Mesenchymal stem cell (in vitro differentiated cells and primary cell): ENCODE results near the gene HOXB6.

Experiments used
- DNase-seq: peaks from one replicate; pipeline ENCODE4 v3.0.0-alpha.2; 2013
- H2AFZ ChIP-seq: one replicate; pipeline ENCODE4 v1.6.1; 2013; ENCODE audit warnings: low read depth, mild to moderate bottlenecking, control low read depth, inconsistent platforms, low read length, moderate library complexity
- H2AK5ac ChIP-seq: 2 replicates; pipeline ENCODE4 v1.6.1; 2013; ENCODE audit warnings: low read length, moderate library complexity, mild to moderate bottlenecking, inconsistent platforms; ENCODE audit not compliant: severe bottlenecking
- H2BK120ac ChIP-seq: one replicate; pipeline ENCODE4 v1.6.1; 2013; ENCODE audit warnings: low read depth, mild to moderate bottlenecking, inconsistent platforms, low read length, moderate library complexity
- H2BK12ac ChIP-seq, 2 experiments: one replicate each; pipeline ENCODE4 v1.6.1; 2013; ENCODE audit warnings: inconsistent platforms in 2 of 2, low read length in 2 of 2, mild to moderate bottlenecking in 2 of 2, moderate library complexity in 2 of 2, control low read depth in 1 of 2
- H2BK15ac ChIP-seq: one replicate; pipeline ENCODE4 v1.6.1; 2013; ENCODE audit warnings: mild to moderate bottlenecking, low read depth, inconsistent platforms; ENCODE audit not compliant: poor library complexity, severe bottlenecking
- H2BK5ac ChIP-seq: 2 replicates; pipeline ENCODE4 v1.6.1; 2013; ENCODE audit warnings: low read depth, mild to moderate bottlenecking, low read length, control low read depth, inconsistent platforms; ENCODE audit not compliant: poor library complexity, severe bottlenecking
- H3K14ac ChIP-seq, 2 experiments: one replicate each; pipeline ENCODE4 v1.6.1; 2013; ENCODE audit warnings: inconsistent platforms in 2 of 2, low read length in 2 of 2, control low read depth in 1 of 2, mild to moderate bottlenecking in 1 of 2, moderate library complexity in 1 of 2
- H3K18ac ChIP-seq, 2 experiments: one replicate each; pipeline ENCODE4 v1.6.1; 2013; ENCODE audit warnings: inconsistent platforms in 2 of 2, low read length in 2 of 2, control low read depth in 1 of 2, low read depth in 1 of 2, mild to moderate bottlenecking in 1 of 2
- H3K23ac ChIP-seq, 2 experiments: one replicate each; pipeline ENCODE4 v1.6.1; 2013; ENCODE audit warnings: inconsistent platforms in 2 of 2, low read length in 2 of 2, mild to moderate bottlenecking in 2 of 2, moderate library complexity in 2 of 2, control low read depth in 1 of 2
- H3K27ac ChIP-seq: 2 replicates; pipeline ENCODE4 v1.5.1; 2013; ENCODE audit warnings: mild to moderate bottlenecking, moderate library complexity, low read length, control low read depth, inconsistent platforms; ENCODE audit not compliant: poor library complexity, severe bottlenecking
- H3K27me3 ChIP-seq, 2 experiments: 2 replicates each; pipeline versions ENCODE4 v1.6.1 to v1.7.0; 2013; ENCODE audit warnings: low read length in 2 of 2, mild to moderate bottlenecking in 2 of 2, moderate library complexity in 2 of 2, control low read depth in 1 of 2, inconsistent platforms in 1 of 2; ENCODE audit not compliant: control insufficient read depth in 1 of 2, insufficient read depth in 1 of 2
- H3K36me3 ChIP-seq, 2 experiments: 2 replicates each; pipeline versions ENCODE4 v1.6.1 to v1.7.0; 2013; ENCODE audit warnings: low read length in 2 of 2, control low read depth in 1 of 2, inconsistent platforms in 1 of 2, low read depth in 1 of 2, mild to moderate bottlenecking in 1 of 2; ENCODE audit not compliant: insufficient read depth in 2 of 2, control insufficient read depth in 1 of 2
- H3K4ac ChIP-seq, 2 experiments: one replicate each; pipeline ENCODE4 v1.6.1; 2013; ENCODE audit warnings: inconsistent platforms in 2 of 2, low read length in 2 of 2, mild to moderate bottlenecking in 2 of 2, moderate library complexity in 2 of 2, control low read depth in 1 of 2, low read depth in 1 of 2
- H3K4me1 ChIP-seq: 2 replicates; pipeline ENCODE4 v1.6.1; 2013; ENCODE audit warnings: low read depth, low read length, control low read depth; ENCODE audit not compliant: control insufficient read depth, insufficient read depth
- H3K4me2 ChIP-seq: 2 replicates; pipeline ENCODE4 v1.6.1; 2013; ENCODE audit warnings: low read length, mild to moderate bottlenecking, inconsistent platforms; ENCODE audit not compliant: poor library complexity, severe bottlenecking
- H3K4me3 ChIP-seq, 2 experiments: 2 replicates each; pipeline versions ENCODE4 v1.5.1 to v1.7.0; 2013; ENCODE audit warnings: low read length in 2 of 2, mild to moderate bottlenecking in 2 of 2, control low read depth in 1 of 2, low read depth in 1 of 2; ENCODE audit not compliant: insufficient read depth in 1 of 2
- H3K79me1 ChIP-seq: replicated peaks from 2 replicates; pipeline ENCODE4 v1.6.1; 2013; ENCODE audit warnings: mild to moderate bottlenecking, control low read depth, low read length, inconsistent platforms; ENCODE audit not compliant: poor library complexity, severe bottlenecking
- H3K9ac ChIP-seq: 2 replicates; pipeline ENCODE4 v1.7.0; 2013; ENCODE audit warnings: mild to moderate bottlenecking, low read length, moderate library complexity
- H3K9me3 ChIP-seq: 2 replicates; pipeline ENCODE4 v1.7.0; 2013; ENCODE audit warnings: mild to moderate bottlenecking, low read length; ENCODE audit not compliant: control insufficient read depth
- H4K8ac ChIP-seq: one replicate; pipeline ENCODE4 v1.6.1; 2013; ENCODE audit warnings: inconsistent platforms, mild to moderate bottlenecking, low read length, moderate library complexity
- H4K91ac ChIP-seq: one replicate; pipeline ENCODE4 v1.6.1; 2013; ENCODE audit warnings: mild to moderate bottlenecking, low read length, inconsistent platforms
- WGBS: methylation state at CpG from one replicate; pipeline ENCODE4 v1.1.7; 2013; ENCODE audit warnings: mixed read lengths; 5-methylcytosine and 5-hydroxymethylcytosine counted together

HOXB6 gene

DNA sequence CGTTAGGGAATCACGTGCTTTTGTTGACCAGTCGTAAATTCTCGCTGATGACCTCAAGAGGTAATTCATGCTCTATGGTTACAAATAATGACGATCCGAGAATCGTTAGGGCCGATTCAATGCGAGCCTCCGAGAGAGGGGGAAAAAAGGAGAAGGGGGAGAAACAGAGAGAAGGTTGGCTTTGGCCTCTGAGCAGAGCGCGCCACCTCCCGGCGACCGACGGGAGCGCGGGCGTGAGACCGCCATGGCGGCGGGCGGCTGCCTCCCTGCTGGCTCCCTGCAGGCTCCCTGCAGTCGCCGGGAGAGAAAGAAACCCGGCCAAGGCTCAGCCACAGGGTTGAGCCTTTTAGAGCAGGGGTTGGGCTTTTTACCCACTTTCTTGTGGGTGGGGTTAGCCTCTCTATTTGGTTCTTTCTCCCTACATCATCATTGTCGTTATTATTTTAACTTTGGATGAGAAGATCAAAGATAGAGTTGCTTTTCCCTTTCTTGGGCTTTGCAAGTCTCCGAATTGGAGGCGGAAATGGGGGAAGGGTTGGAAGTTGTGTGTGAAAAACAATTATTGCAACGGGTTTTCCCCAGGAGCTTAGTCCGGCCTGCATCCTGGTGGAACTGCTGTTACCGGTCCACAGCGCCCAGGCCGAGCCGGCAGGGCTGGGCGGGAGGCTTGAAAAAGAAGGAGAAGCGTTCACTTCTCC lies 10.8 kb downstream of the HOXB6 start:
- H2BK120ac ChIP-seq = peak overlapping the region; percentile 42
- peaks cover 31 to 34% of the 10 kb centered on the region in 2 experiments for H3K36me3 ChIP-seq
- under 1% methylated on average over 32 of the region's 37 CpGs for WGBS
- H3K9ac ChIP-seq = peak overlapping the region; percentile 98
- peak overlapping the region; percentile 79 for H2AK5ac ChIP-seq
- H4K91ac ChIP-seq = peak overlapping the region; percentile 53
- no peaks in the 10 kb centered on the region for H3K27me3 ChIP-seq
- no peak overlapping the region for H2AFZ ChIP-seq
- H4K8ac ChIP-seq = peak overlapping the region; percentile 29
- H3K4me2 ChIP-seq = peak overlapping the region; percentile 44
- peak overlapping the region; percentile 36 to 92 for H3K4ac ChIP-seq
- no peak overlapping the region for H2BK5ac ChIP-seq
- peak overlapping the region; percentile 90 to 97 for H3K18ac ChIP-seq
- H3K27ac ChIP-seq = peak overlapping the region; percentile 90
- H3K79me1 ChIP-seq = peaks cover 4% of the 10 kb centered on the region
- peak overlapping the region; percentile 5 to 25 for H3K23ac ChIP-seq
- H3K9me3 ChIP-seq = no peaks in the 10 kb centered on the region
- H3K4me1 ChIP-seq = peaks cover 46% of the 10 kb centered on the region
- DNase-seq = peak; percentile 98
- peak overlapping the region in 1 of 2 experiments; percentile 86 for H2BK12ac ChIP-seq
- H2BK15ac ChIP-seq = no peak overlapping the region
- peak overlapping the region in 1 of 2 experiments; percentile 71 for H3K14ac ChIP-seq
- H3K4me3 ChIP-seq = peak overlapping the region in 1 of 2 experiments; percentile 80

DNA sequence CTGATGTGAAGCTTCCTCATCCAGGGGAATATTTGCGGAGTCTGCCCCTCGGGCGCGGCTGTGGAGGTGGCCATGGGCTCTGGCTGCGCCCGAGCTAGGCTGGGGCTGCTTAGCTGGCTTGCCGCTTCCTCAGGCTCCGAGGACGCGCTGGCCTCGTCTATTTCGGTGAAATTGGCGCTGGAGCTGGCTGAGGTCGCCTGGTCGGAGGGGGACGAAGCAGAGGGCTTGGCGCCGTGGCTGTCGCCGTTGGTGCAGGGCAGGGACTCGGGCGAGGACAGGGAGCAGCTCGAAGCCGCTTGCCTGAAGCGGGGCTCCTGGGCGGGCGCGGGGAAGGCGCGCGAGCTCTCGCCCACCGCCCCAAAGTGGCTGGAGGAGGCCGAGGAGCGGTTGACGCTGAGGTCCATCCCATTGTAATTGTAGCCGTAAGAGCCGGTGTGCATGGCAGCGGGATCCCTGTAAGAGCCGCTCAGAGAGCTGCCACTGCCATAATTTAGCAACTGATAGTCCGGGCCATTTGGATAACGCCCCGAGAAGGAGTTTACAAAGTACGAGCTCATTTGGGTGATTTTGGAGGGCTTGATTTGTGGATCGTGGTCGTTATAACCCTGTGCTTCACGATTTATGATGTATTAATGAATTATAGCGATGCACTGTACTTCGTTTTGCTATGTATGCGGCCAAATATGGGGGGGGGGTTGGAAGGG lies 11.5 kb downstream of the HOXB6 start, which contains the start of gene HOXB5:
HOXB5 (minus strand) TSS at position 654 of the 704 bp plus-strand sequence; CDS start at position 557, 97 bp downstream.
- Histone ChIP-seq H2BK120ac (peak within 1 kb of the TSS; percentile 89), H3K36me3 (peaks cover 31 to 34% of the 10 kb centered on the region in 2 experiments), H4K8ac (peak within 1 kb of the TSS; percentile 87), H2AK5ac (peak within 1 kb of the TSS; percentile 79), H3K14ac (peak within 1 kb of the TSS; percentile 44 to 98), H3K27ac (peak within 1 kb of the TSS; percentile 90), H3K27me3 (no peaks in the 10 kb centered on the region), H3K9me3 (no peaks in the 10 kb centered on the region), H3K23ac (peak within 1 kb of the TSS; percentile 81 to 100), H3K18ac (peak within 1 kb of the TSS; percentile 97 to 99), H3K4me3 (peak within 1 kb of the TSS; percentile 55 to 80), H3K4ac (peak within 1 kb of the TSS; percentile 88 to 92), H4K91ac (peak within 1 kb of the TSS; percentile 99), H2AFZ (no peak within 1 kb of the TSS), H2BK12ac (peak within 1 kb of the TSS; percentile 80 to 86), H2BK5ac (peak within 1 kb of the TSS; percentile 39), H3K4me1 (peaks cover 44% of the 10 kb centered on the region), H3K79me1 (peaks cover 4% of the 10 kb centered on the region), H3K4me2 (peak within 1 kb of the TSS; percentile 92), H2BK15ac (peak within 1 kb of the TSS; percentile 83), H3K9ac (peak within 1 kb of the TSS; percentile 98)
- WGBS = under 1% methylated on average over 50 of the region's 50 CpGs
- DNase-seq = no peak

DNA sequence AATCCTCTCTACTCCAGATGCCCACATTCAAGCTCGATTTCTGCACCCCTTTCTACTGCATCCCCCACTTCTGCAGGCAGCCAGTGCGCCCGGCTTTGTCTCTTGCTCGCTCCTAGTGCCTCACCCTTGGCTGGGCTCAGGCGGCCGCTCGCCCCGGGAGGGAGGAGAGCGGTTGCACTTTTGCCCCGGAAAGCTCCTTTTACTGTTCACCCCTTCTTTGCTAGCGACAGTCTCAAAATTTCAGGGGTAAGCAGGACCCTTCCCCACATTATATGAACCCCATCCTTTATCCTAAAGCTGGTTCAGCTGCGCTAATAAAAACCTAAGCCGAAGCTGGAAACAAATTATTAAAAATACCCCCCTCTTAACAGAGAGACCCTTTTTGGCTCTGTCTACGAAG lies 12.2 kb downstream of the HOXB6 start:
- H3K4ac ChIP-seq = peak overlapping the region; percentile 66 to 89
- WGBS = 6% methylated on average over 13 of the region's 14 CpGs
- H2AK5ac ChIP-seq = peak overlapping the region; percentile 66
- H2BK5ac ChIP-seq = peak overlapping the region; percentile 9
- H3K79me1 ChIP-seq = peaks cover 4% of the 10 kb centered on the region
- H2AFZ ChIP-seq = no peak overlapping the region
- H3K4me3 ChIP-seq = peak overlapping the region; percentile 23 to 80
- H3K4me2 ChIP-seq = peak overlapping the region; percentile 92
- peak overlapping the region in 1 of 2 experiments; percentile 96 for H3K14ac ChIP-seq
- H4K91ac ChIP-seq = peak overlapping the region; percentile 52
- no peaks in the 10 kb centered on the region for H3K9me3 ChIP-seq
- H3K18ac ChIP-seq = peak overlapping the region; percentile 91 to 93
- peak overlapping the region; percentile 50 for H2BK120ac ChIP-seq
- no peaks in the 10 kb centered on the region for H3K27me3 ChIP-seq
- peaks cover 31 to 34% of the 10 kb centered on the region in 2 experiments for H3K36me3 ChIP-seq
- no peak for DNase-seq
- H4K8ac ChIP-seq = peak overlapping the region; percentile 61
- H2BK15ac ChIP-seq = no peak overlapping the region
- no peak overlapping the region for H3K23ac ChIP-seq
- peak overlapping the region; percentile 98 for H3K9ac ChIP-seq
- peak overlapping the region in 1 of 2 experiments; percentile 73 for H2BK12ac ChIP-seq
- H3K27ac ChIP-seq = peak overlapping the region; percentile 22
- H3K4me1 ChIP-seq = peaks cover 48% of the 10 kb centered on the region
